Nephron progenitor cell (in vitro differentiated cells): ENCODE results near the gene TMEM184A.
A peak's percentile ranks its signal among the peaks of the same experiment; 100 is the strongest.

Experiments used
- DNase-seq: peaks from one replicate; pipeline ENCODE4 v3.0.0; 2021
- H3K27ac Mint-ChIP-seq: 2 replicates; pipeline ENCODE4 v1.8.0; 2021; ENCODE audit warnings: mild to moderate bottlenecking, moderate library complexity, mixed read lengths
- H3K27me3 Mint-ChIP-seq: 2 replicates; pipeline ENCODE4 v1.8.0; 2021; ENCODE audit warnings: mild to moderate bottlenecking, low read depth, mixed read lengths; ENCODE audit not compliant: poor library complexity
- H3K36me3 Mint-ChIP-seq: 2 replicates; pipeline ENCODE4 v1.8.0; 2021; ENCODE audit warnings: low read depth, mixed read lengths
- H3K4me1 Mint-ChIP-seq: 2 replicates; pipeline ENCODE4 v1.8.0; 2021; ENCODE audit warnings: mixed read lengths
- H3K4me3 Mint-ChIP-seq: 2 replicates; pipeline ENCODE4 v1.8.0; 2021; ENCODE audit warnings: mild to moderate bottlenecking, moderate library complexity, mixed read lengths
- H3K9me3 Mint-ChIP-seq: 2 replicates; pipeline ENCODE4 v1.8.0; 2021; ENCODE audit warnings: mild to moderate bottlenecking, moderate library complexity, mixed read lengths
- TF ChIP-seq, protein P1 (sequence below): fragments of 200-600 bp; sonication (generic); IDR thresholded peaks from 2 replicates; pipeline ENCODE4 v1.5.0; 2021; ENCODE audit warnings: antibody characterized with exemption

The TMEM184A gene

DNA sequence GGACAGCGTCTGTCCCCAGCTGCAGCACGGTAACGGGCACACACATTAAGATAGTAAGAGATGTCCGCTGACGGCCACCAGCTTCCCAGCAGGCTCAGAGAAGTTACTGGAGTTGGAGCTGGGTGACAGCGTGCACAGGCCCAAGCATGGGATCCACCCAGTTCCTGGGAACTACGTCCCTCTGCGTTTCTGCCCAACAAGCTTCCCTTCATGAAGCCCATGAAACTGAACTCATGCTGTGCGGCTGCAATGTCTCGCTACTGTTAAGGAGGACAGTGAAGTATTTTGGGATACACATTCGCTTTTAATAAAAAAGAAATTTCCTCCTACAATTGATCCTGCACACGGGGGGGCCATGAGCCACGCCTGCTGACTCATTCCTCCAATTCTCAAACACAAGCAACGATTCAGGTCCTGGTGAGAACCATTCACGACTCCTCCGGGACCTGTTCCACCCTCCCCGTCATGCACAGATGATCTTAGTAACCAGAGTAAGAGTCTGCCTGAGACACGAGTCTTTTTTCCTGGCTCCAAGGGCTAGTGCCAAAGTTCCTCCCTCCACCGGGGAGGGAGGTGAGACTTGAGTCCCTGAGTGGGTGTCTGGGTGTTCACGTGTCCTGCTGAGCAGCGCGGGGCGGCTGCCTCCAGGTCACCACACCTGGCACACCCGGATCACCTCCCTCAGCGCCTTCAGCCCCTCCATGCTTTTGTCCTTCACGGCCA lies 11.2 kb upstream of the TMEM184A start:
- Mint-ChIP-seq H3K36me3 (peaks cover 14% of the 10 kb centered on the region), H3K27ac (peak overlapping the region; percentile 97), H3K27me3 (peaks cover 3% of the 10 kb centered on the region), H3K4me1 (peaks cover 54% of the 10 kb centered on the region), H3K4me3 (peak overlapping the region; percentile 64), H3K9me3 (no peaks in the 10 kb centered on the region)
- TF ChIP-seq, protein P1, sequence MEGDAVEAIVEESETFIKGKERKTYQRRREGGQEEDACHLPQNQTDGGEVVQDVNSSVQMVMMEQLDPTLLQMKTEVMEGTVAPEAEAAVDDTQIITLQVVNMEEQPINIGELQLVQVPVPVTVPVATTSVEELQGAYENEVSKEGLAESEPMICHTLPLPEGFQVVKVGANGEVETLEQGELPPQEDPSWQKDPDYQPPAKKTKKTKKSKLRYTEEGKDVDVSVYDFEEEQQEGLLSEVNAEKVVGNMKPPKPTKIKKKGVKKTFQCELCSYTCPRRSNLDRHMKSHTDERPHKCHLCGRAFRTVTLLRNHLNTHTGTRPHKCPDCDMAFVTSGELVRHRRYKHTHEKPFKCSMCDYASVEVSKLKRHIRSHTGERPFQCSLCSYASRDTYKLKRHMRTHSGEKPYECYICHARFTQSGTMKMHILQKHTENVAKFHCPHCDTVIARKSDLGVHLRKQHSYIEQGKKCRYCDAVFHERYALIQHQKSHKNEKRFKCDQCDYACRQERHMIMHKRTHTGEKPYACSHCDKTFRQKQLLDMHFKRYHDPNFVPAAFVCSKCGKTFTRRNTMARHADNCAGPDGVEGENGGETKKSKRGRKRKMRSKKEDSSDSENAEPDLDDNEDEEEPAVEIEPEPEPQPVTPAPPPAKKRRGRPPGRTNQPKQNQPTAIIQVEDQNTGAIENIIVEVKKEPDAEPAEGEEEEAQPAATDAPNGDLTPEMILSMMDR, result no peak
- DNase-seq, result no peak

DNA sequence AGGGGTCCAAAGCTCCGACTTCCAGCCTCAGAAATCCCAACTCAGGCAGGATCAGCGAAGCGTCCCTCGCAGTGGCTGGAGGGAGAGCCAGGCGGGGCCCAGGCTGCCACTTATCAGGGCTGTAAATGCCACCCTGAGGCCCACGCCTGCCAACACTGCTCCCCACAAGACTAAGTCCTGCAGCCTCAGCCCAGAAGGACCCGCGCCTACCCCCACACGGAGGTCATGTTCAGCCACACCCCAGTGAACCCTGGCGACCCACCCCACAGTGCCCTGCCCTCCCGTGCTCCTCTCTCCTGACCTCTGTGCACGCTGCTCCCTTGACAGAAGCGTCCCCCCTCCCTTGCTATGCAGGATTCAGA lies 10.7 kb upstream of the TMEM184A start:
- Mint-ChIP-seq H3K4me1 (peaks cover 57% of the 10 kb centered on the region), H3K27me3 (peaks cover 3% of the 10 kb centered on the region), H3K36me3 (peaks cover 11% of the 10 kb centered on the region), H3K4me3 (peak overlapping the region; percentile 64), H3K9me3 (no peaks in the 10 kb centered on the region), H3K27ac (peak overlapping the region; percentile 97)
- DNase-seq, result no peak
- TF ChIP-seq, protein P1, result no peak

DNA sequence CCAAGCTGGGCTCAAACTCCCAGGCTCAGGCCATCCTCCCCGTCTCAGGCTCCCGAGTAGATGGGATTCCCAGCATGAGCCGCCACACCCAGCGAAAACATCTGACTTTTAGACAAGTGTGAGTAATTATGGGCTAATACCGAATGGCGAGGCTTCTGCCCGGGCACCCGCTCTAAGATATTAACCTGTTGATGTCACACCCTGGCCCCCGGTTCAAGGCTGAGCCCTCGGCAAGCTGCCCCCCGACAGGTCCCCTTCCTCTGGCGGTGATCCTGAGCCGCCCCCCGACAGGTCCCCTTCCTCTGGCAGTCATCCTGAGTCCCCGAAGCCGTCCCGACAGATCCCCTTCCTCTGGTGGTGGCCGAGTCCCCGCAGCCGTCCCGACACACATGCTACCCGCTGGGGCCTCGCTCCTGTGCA lies 8.6 kb upstream of the TMEM184A start:
- no peak overlapping the region for H3K27ac Mint-ChIP-seq
- H3K4me3 Mint-ChIP-seq, result no peak overlapping the region
- peaks cover 60% of the 10 kb centered on the region for H3K4me1 Mint-ChIP-seq
- peaks cover 11% of the 10 kb centered on the region for H3K36me3 Mint-ChIP-seq
- no peaks in the 10 kb centered on the region for H3K9me3 Mint-ChIP-seq
- no peak for DNase-seq
- H3K27me3 Mint-ChIP-seq, result peaks cover 3% of the 10 kb centered on the region
- TF ChIP-seq, protein P1, result no peak

DNA sequence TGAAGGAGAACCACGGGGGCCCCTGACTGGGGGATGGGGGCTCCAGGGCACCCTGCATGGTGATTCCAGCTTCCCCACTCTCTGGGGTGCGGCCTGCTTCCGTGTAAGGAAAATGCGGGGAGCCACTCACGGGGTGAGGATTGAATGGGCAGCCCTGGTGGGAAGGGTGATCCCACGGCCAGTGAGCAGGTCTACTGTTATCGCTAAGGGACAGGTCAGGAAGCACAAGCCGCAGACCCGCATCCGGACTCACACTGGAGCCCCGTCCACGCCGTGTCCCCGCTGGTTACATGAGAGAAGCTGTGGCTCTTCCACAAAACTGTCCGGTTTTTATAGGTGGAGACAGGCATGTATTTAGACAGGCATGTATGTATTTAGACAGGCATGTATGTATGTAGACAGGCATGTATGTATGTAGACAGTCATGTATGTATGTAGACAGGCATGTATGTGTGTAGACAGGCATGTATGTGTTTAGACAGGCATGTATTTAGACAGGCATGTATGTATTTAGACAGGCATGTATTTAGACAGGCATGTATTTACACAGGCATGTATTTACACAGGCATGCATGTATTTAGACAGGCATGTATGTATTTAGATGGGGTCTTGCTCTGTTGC lies 8.1 kb upstream of the TMEM184A start:
- H3K4me3 Mint-ChIP-seq, result no peak overlapping the region
- no peak overlapping the region for H3K27ac Mint-ChIP-seq
- TF ChIP-seq, protein P1, result no peak
- peaks cover 57% of the 10 kb centered on the region for H3K4me1 Mint-ChIP-seq
- DNase-seq, result no peak
- H3K36me3 Mint-ChIP-seq, result peaks cover 11% of the 10 kb centered on the region
- H3K27me3 Mint-ChIP-seq, result peaks cover 3% of the 10 kb centered on the region
- no peaks in the 10 kb centered on the region for H3K9me3 Mint-ChIP-seq

DNA sequence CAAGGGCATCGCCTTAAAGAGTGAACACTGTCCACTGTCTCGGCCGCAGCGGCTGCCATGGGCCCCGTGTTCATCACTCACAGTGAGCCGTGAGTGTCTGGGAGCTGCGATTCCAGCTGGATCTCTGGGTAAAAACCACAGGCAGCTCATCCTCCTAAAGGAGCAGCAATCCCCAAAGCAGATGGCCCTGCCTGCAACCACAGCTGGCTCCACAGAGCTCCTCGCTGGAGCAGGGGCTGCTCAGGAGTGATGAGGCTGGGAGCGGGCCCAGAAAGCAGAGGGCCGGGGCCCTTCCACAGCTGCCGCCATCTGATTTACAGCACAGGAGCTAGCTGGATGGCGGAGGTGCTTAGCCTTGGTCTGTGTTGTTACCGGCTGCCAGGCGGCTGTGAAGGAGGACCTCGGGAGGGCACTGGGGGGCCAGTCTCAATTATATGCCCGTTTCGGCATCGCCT lies 6.6 kb upstream of the TMEM184A start:
- Mint-ChIP-seq H3K4me3 (no peak overlapping the region), H3K27me3 (peaks cover 3% of the 10 kb centered on the region), H3K27ac (no peak overlapping the region), H3K9me3 (no peaks in the 10 kb centered on the region), H3K36me3 (peaks cover 11% of the 10 kb centered on the region), H3K4me1 (peaks cover 49% of the 10 kb centered on the region)
- no peak for DNase-seq
- TF ChIP-seq, protein P1, result no peak

DNA sequence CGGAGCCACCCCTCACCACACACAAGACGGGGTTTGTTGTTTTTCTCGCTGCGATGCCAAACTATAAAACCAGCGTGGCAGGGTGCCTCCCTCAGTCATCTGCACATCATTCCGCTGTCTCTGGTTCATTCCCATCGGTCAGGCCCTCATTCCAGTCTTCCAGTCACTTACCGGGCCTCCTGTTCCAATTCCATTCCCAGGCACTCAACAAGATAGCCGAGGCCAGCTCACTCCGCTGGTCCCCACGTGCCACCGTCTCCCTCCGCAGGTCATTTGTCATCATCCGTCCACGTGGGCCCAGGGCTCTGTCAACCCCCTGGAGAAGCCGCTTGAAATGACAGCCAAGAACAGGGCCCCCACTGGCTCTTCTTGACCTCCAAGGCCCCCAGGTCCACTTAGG lies 6.1 kb upstream of the TMEM184A start:
- Mint-ChIP-seq H3K9me3 (no peaks in the 10 kb centered on the region), H3K4me1 (peaks cover 44% of the 10 kb centered on the region), H3K27me3 (peaks cover 3% of the 10 kb centered on the region), H3K36me3 (peaks cover 7% of the 10 kb centered on the region), H3K27ac (peak overlapping the region; percentile 79), H3K4me3 (peak overlapping the region; percentile 0)
- TF ChIP-seq, protein P1, result no peak
- DNase-seq, result no peak
